ENCODE results near the gene LDLR.
"Not testable (repeated sequence)": the region's sequence is repeated elsewhere in the genome, so short reads cannot be mapped to it uniquely, and the experiment has no call there.

The LDLR gene

GRCh38 chr19:11106477-11106876 lies 17.2 kb downstream of the LDLR start:
- no peak for DNase-seq

- DNase-seq = no peak
Measured at GRCh38 chr19:11108746-11109145, 19.5 kb downstream of the LDLR start.

- DNase-seq = no peak
Measured at GRCh38 chr19:11111117-11111770, 22.0 kb downstream of the LDLR start.

GRCh38 chr19:11111771-11112144 lies 22.5 kb downstream of the LDLR start:
- DNase-seq = no peak

GRCh38 chr19:11113140-11113708 lies 24.0 kb downstream of the LDLR start:
- no peak for DNase-seq

- no peak for DNase-seq
Measured at GRCh38 chr19:11115042-11115441, 25.8 kb downstream of the LDLR start.

GRCh38 chr19:11115895-11116446 lies 26.7 kb downstream of the LDLR start:
- no peak for DNase-seq

- DNase-seq = no peak
Measured at GRCh38 chr19:11116507-11116906, 27.2 kb downstream of the LDLR start.

GRCh38 chr19:11121963-11122362 lies 32.7 kb downstream of the LDLR start:
- DNase-seq = not testable (repeated sequence)

GRCh38 chr19:11123114-11123513 lies 33.9 kb downstream of the LDLR start:
- DNase-seq = no peak

GRCh38 chr19:11124157-11124556 lies 34.9 kb downstream of the LDLR start:
- DNase-seq = not testable (repeated sequence)

GRCh38 chr19:11125994-11126685 lies 36.9 kb downstream of the LDLR start:
- peak; percentile 82 for DNase-seq

- DNase-seq = no peak
Measured at GRCh38 chr19:11127905-11128304, 38.6 kb downstream of the LDLR start.

GRCh38 chr19:11130824-11131455 lies 41.7 kb downstream of the LDLR start:
- DNase-seq = peak; percentile 79

- DNase-seq = no peak
Measured at GRCh38 chr19:11131471-11131870, 42.2 kb downstream of the LDLR start.

- DNase-seq = peak; percentile 1
Measured at GRCh38 chr19:11136400-11137101, 47.3 kb downstream of the LDLR start.

- DNase-seq = peak; percentile 81
Measured at GRCh38 chr19:11137542-11138384, 48.5 kb downstream of the LDLR start.

GRCh38 chr19:11138601-11139300 lies 49.5 kb downstream of the LDLR start:
- DNase-seq = peak; percentile 46

GRCh38 chr19:11140023-11140538 lies 50.8 kb downstream of the LDLR start:
- DNase-seq = not testable (repeated sequence)

GRCh38 chr19:11140896-11141295 lies 51.6 kb downstream of the LDLR start:
- no peak for DNase-seq

GRCh38 chr19:11141937-11142527 lies 52.8 kb downstream of the LDLR start:
- DNase-seq = no peak

All from hematopoietic multipotent progenitor cell treated with erythropoietin and hydrocortisone succinate and interleukin-3 and kit ligand, for 8 days (in vitro differentiated cells).